Esophagus muscularis mucosa (tissue), 4 donors: Measurements from ENCODE around the gene DFFB. TPM values are rescaled to one million over a fixed set of nuclear protein-coding genes. Genes with fewer than 3 reads are reported as not detected.

ENCODE experiments used
- DNase-seq: peaks from one replicate; pipeline ENCODE4 v3.0.0-alpha.2; 2017; ENCODE audit errors: extremely low spot score
- H3K27ac ChIP-seq, 4 donors: fragments of 200-600 bp; sonication (generic); replicated peaks in 1 of 4; 1 replicate in 3 of 4; 2 replicates in 1 of 4; pipeline ENCODE4 v1.5.1; 2016 to 2019; ENCODE audit warnings: mild to moderate bottlenecking in 1 of 4
- H3K27me3 ChIP-seq, 4 donors: fragments of 200-600 bp; sonication (generic); one replicate each; pipeline versions ENCODE4 v1.5.1 to v1.6.0; 2016 to 2019
- H3K36me3 ChIP-seq, 4 donors: fragments of 200-600 bp; sonication (generic); one replicate each; pipeline ENCODE4 v1.5.1; 2016 to 2019
- H3K4me1 ChIP-seq, 4 donors: fragments of 200-600 bp; sonication (generic); one replicate each; pipeline ENCODE4 v1.5.1; 2016 to 2019
- H3K4me3 ChIP-seq, 4 donors: fragments of 200-600 bp; sonication (generic); 1 replicate in 2 of 4; 2 replicates in 2 of 4; pipeline ENCODE4 v1.5.1; 2016 to 2019; ENCODE audit warnings: mild to moderate bottlenecking in 4 of 4, moderate library complexity in 1 of 4
- H3K9me3 ChIP-seq, 4 donors: fragments of 200-600 bp; sonication (generic); 1 replicate in 3 of 4; 2 replicates in 1 of 4; pipeline ENCODE4 v1.5.1; 2016 to 2019
- CTCF ChIP-seq, 3 experiments: fragments of 200-600 bp in 2 of 3; fragments of 450-650 bp in 1 of 3; sonication (generic) in 2 of 3; IDR thresholded peaks; one replicate each; pipeline ENCODE4 v1.5.1; 2017 to 2019; ENCODE audit warnings: antibody characterized with exemption in 3 of 3, mild to moderate bottlenecking in 2 of 3, moderate library complexity in 1 of 3
- EP300 ChIP-seq: sonication (generic); formaldehyde crosslinking; IDR thresholded peaks from one replicate; pipeline ENCODE4 v1.6.1; 2017; ENCODE audit warnings: antibody characterized with exemption
- POLR2A ChIP-seq: fragments of 450-650 bp; IDR thresholded peaks from one replicate; pipeline ENCODE4 v1.6.1; 2017; ENCODE audit warnings: antibody characterized with exemption, moderate library complexity, mild to moderate bottlenecking, low read depth
- POLR2AphosphoS5 ChIP-seq, 2 donors: sonication (generic); formaldehyde crosslinking; IDR thresholded peaks; one replicate each; pipeline ENCODE4 v1.6.1; 2017; ENCODE audit warnings: antibody characterized with exemption in 2 of 2
- WGBS: methylation state at CpG from one replicate; pipeline ENCODE4 v1.1.5; 2018; 5-methylcytosine and 5-hydroxymethylcytosine counted together
- intact Hi-C: fragments of 100-400 bp; cut with DNase I; formaldehyde crosslinking; loops from one replicate; pipeline ENCODE4 v1.15.1; 2023
- total RNA-seq, 4 donors: library from RNA; depleted of rRNA; stranded (reverse); fragments of >200 nt; gene quantifications; one replicate each; pipeline versions ENCODE4 v1.1.0 to v1.2.1, GENCODE V29; 2016

Gene DFFB
- total RNA-seq, 4 donors from 2014 or later, result 5.0 to 13.4 (median 5.2) TPM

DNA sequence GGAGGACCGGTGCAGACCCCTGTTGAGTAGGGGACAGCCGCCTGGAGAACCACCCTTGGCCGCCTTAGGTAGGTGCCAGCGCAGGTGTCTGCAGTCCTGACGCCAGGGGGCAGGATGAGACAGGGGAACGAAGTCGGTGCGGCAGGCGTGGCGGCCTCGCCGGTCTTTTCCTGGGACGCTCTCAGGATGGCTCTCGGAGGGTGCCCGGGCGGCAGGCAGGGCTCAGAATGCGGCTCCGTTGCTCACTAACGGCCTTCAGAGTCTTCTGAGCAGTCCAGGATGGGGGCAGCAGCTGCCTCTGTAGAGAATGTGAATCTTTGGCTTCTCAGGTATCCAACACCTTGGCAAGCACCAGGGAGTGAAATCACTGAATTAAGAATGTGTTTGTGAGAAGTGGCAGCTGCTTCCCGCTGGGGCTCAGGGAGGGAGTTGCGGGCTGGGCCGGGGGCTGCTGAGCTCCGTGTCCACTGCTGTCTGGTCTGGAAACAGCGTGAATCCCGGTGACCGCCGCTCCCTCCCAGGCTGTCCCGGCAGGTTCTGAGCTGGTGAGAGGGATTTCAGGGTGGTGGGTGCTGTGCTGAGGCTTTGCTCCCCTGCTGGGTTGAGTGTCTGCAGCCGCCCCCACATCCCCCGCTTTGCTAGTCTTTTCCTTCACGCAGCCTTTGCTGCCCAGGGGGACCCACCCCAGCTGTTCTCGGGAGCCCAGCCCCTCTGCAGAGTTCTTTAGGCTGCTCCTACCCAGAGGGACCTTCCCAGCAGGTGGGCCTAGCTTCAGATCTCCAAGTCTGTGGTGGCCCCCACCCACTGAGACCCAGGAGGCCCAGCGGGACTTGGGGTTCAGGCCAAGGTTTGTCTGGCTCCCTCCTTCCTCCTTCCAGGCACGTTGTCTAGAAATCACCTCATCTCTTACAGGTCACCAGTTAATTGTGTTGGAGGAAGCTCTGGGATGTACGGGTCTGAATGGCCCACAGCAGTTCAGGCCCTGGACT, 53.9 kb downstream of the DFFB start:
- no peak for DNase-seq
- WGBS, result 7% methylated on average over 24 of the region's 35 CpGs
- Histone ChIP-seq H3K4me3 (peak overlapping the region in 2 of 4 donors; percentile 18 to 20), H3K9me3 (no peaks in the 10 kb centered on the region), H3K4me1 (peaks cover 3 to 14% (median 10%) of the 10 kb centered on the region in 4 donors), H3K36me3 (no peaks in the 10 kb centered on the region), H3K27ac (no peak overlapping the region), H3K27me3 (peaks cover 0 to 46% (median 10%) of the 10 kb centered on the region in 4 donors)
- intact Hi-C loops, result no loop called here
- TF ChIP-seq POLR2AphosphoS5 (IDR thresholded peaks at IDR 0.05), result no peak
- TF ChIP-seq EP300, result no peak
- no peak for TF ChIP-seq POLR2A
- TF ChIP-seq CTCF (IDR thresholded peaks at IDR 0.05), result peak; percentile 61 to 66 (median 61)

DNA sequence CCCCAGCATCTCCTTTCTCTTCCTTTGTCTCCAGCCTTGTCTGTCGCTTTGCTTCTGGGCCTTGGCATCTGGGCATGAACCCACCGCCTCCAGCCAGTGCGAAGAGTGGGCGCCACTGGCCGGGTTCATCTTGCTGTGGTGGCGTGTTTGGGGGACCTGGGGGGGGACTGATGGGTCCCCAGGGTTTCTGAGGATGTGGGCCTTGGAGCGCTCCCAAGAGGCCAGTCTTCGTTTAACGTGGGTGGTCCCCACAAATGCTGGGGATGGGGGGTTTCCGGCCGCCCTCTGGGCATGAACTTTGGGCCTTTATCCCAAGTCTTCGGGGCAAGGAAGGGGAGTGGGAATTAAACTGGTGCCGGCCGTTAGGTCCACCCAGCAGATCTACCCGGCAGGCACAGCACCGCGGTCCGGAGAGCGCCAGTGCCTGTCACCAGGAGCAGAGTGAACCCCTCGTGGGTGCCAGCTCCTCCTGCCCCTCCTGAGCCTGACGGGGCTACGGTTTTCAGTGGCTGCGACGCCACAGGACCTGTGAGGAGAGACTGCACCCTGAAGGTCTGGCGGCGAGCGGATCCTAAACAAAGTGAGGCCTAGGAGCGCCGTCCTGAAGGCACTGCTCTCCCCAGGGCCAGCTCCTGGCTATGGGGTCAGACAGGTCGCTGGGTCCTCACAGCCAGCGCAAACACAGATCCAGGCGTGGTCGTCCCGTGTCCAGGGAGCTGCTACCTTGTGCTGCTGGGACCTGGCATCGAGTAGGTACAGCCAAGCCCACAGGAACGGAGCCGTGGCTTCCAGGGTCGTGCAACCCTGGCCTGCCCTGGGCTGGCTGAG, 54.9 kb downstream of the DFFB start:
- no peaks in the 10 kb centered on the region for H3K9me3 ChIP-seq
- DNase-seq, result no peak
- H3K36me3 ChIP-seq, result no peaks in the 10 kb centered on the region
- H3K27me3 ChIP-seq, result peaks cover 0 to 52% (median 10%) of the 10 kb centered on the region in 4 donors
- intact Hi-C loops, result no loop called here
- H3K27ac ChIP-seq, result no peak overlapping the region
- H3K4me3 ChIP-seq, result no peak overlapping the region
- no peak for TF ChIP-seq POLR2AphosphoS5 (IDR thresholded peaks at IDR 0.05)
- TF ChIP-seq EP300, result no peak
- no peak for TF ChIP-seq POLR2A
- TF ChIP-seq CTCF (IDR thresholded peaks at IDR 0.05), result no peak
- 95% methylated on average over 14 of the region's 38 CpGs for WGBS
- H3K4me1 ChIP-seq, result peaks cover 3 to 14% (median 10%) of the 10 kb centered on the region in 4 donors

DNA sequence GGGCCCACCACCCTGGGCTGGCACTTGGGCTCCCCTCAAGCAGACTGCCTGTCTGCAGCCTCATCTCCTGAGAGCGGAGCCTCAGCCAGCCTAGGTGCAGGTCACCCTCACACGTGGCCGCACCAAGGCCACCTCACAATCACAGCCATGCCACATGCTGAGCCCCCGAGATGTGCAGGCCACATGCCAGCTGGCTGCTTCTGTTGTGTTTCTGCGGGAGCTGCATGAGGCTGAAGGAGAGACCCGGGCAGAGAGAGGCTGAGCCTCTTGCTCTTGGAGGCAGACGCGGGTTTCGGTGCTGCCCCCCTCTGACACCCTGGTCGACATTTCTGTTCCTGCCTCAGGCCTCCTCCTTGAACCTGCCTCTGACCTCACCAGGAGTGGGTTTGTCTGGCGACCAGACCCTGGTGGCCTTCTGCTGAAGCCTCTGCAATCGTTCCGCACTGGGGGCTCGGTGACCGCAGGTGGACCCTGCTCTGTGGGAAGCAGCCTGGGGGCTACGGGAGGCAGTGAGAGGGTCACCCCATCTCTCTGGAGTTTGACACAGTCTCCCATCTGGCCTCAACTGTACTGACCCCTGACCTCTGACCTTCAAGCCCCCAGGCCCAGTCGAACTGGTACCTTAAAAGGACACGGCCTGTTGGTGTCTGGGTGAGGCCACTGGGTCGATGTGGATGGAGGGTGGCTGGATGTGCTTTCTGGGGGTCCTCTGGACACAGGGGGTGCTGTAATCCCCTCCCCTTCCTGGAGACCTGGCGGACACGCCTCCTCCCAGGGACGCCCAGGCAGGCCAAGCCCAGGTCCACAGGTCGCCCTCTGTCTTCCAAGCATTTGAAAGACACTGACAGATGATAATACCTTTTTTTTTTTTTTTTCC, 55.8 kb downstream of the DFFB start:
- 96% methylated on average over 17 of the region's 23 CpGs for WGBS
- H3K27ac ChIP-seq, result no peak overlapping the region
- H3K36me3 ChIP-seq, result no peaks in the 10 kb centered on the region
- peaks cover 3 to 14% (median 10%) of the 10 kb centered on the region in 4 donors for H3K4me1 ChIP-seq
- DNase-seq, result no peak
- H3K4me3 ChIP-seq, result no peak overlapping the region
- H3K9me3 ChIP-seq, result no peaks in the 10 kb centered on the region
- H3K27me3 ChIP-seq, result peaks cover 0 to 61% (median 10%) of the 10 kb centered on the region in 4 donors
- TF ChIP-seq POLR2A (no peak), POLR2AphosphoS5 (IDR thresholded peaks at IDR 0.05) (no peak), CTCF (IDR thresholded peaks at IDR 0.05) (no peak), EP300 (no peak)
- intact Hi-C loops, result no loop called here

DNA sequence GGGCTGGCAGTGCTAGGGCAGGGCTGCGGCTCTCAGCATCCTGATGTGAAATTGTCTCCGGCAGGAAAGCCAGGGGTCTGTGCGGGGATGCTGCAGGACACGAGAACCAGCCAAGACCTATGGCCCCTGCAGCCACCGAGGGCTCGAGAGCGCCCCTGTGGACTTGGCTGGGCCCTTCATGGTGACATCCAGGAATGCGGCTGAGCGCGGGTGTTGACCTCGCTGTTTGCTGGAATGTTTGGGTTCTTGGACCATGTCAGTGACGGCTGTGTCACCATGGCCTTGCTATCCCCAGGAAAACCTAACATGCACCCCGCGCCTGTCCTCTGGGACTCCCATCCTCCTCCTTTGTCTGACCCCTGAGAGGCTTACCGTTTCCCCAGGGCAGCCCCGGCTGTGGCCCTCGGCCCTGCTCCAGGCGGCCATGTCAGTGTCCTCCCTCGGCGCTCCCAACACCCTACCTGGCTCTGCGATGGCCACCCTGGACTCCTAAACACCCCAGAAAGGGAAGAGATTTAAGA, 57.1 kb downstream of the DFFB start:
- H3K36me3 ChIP-seq, result no peaks in the 10 kb centered on the region
- no peak for DNase-seq
- no peaks in the 10 kb centered on the region for H3K9me3 ChIP-seq
- H3K4me3 ChIP-seq, result no peak overlapping the region
- H3K27ac ChIP-seq, result no peak overlapping the region
- peaks cover 3 to 14% (median 10%) of the 10 kb centered on the region in 4 donors for H3K4me1 ChIP-seq
- TF ChIP-seq EP300, result no peak
- no peak for TF ChIP-seq POLR2A
- no peak for TF ChIP-seq CTCF (IDR thresholded peaks at IDR 0.05)
- no peak for TF ChIP-seq POLR2AphosphoS5 (IDR thresholded peaks at IDR 0.05)
- intact Hi-C loops, result no loop called here
- H3K27me3 ChIP-seq, result peaks cover 0 to 64% (median 10%) of the 10 kb centered on the region in 4 donors
- 90% methylated on average over 21 of the region's 21 CpGs for WGBS
